ENCODE data around the gene SASH1. TPM values are rescaled to one million over a fixed set of nuclear protein-coding genes. Genes with fewer than 3 reads are reported as not detected.

SASH1 gene
- total and polyA plus RNA-seq, 9 donors, result 31.7 to 67.0 (median 42.5) TPM

- no peak for DNase-seq
- no peak overlapping the region for H3K27ac ChIP-seq (ENCODE audit: low read length)
- H3K4me1 ChIP-seq (ENCODE audit: control insufficient read depth, insufficient read depth, low read length), result no peaks in the 10 kb centered on the region
- no peaks in the 10 kb centered on the region for H3K27me3 ChIP-seq (ENCODE audit: control insufficient read depth, insufficient read depth, low read length)
- H3K9me3 ChIP-seq (replicated peaks; ENCODE audit: control insufficient read depth, low read depth, low read length), result no peaks in the 10 kb centered on the region
- no peak overlapping the region for H3K4me3 ChIP-seq (ENCODE audit: low read length)
- WGBS (ENCODE audit: insufficient coverage), result 75% methylated on average over 1 of the region's 12 CpGs
- H3K36me3 ChIP-seq (ENCODE audit: control insufficient read depth, insufficient read depth, low read length), result no peaks in the 10 kb centered on the region
Measured at GRCh38 chr6:148565930-148566663, 223.5 kb downstream of the SASH1 start.

GRCh38 chr6:148566664-148567350, 224.2 kb downstream of the SASH1 start:
- WGBS (ENCODE audit: insufficient coverage), result 86% methylated on average over 2 of the region's 3 CpGs
- no peak overlapping the region for H3K4me3 ChIP-seq (ENCODE audit: low read length)
- no peaks in the 10 kb centered on the region for H3K27me3 ChIP-seq (ENCODE audit: control insufficient read depth, insufficient read depth, low read length)
- no peaks in the 10 kb centered on the region for H3K36me3 ChIP-seq (ENCODE audit: control insufficient read depth, insufficient read depth, low read length)
- H3K27ac ChIP-seq (ENCODE audit: low read length), result no peak overlapping the region
- DNase-seq, result no peak
- H3K9me3 ChIP-seq (replicated peaks; ENCODE audit: control insufficient read depth, low read depth, low read length), result no peaks in the 10 kb centered on the region
- H3K4me1 ChIP-seq (ENCODE audit: control insufficient read depth, insufficient read depth, low read length), result no peaks in the 10 kb centered on the region

- Histone ChIP-seq H3K4me1 (ENCODE audit: control insufficient read depth, insufficient read depth, low read length) (no peaks in the 10 kb centered on the region), H3K36me3 (ENCODE audit: control insufficient read depth, insufficient read depth, low read length) (no peaks in the 10 kb centered on the region), H3K27ac (ENCODE audit: low read length) (no peak overlapping the region), H3K27me3 (ENCODE audit: control insufficient read depth, insufficient read depth, low read length) (no peaks in the 10 kb centered on the region), H3K9me3 (replicated peaks; ENCODE audit: control insufficient read depth, low read depth, low read length) (no peaks in the 10 kb centered on the region), H3K4me3 (ENCODE audit: low read length) (no peak overlapping the region)
- DNase-seq, result no peak
- WGBS (ENCODE audit: insufficient coverage), result 86% methylated on average over 7 of the region's 7 CpGs
Measured at GRCh38 chr6:148570456-148570855, 227.8 kb downstream of the SASH1 start.

GRCh38 chr6:148572676-148573335, 230.2 kb downstream of the SASH1 start:
- Histone ChIP-seq H3K9me3 (replicated peaks; ENCODE audit: control insufficient read depth, low read depth, low read length) (no peaks in the 10 kb centered on the region), H3K27me3 (ENCODE audit: control insufficient read depth, insufficient read depth, low read length) (no peaks in the 10 kb centered on the region), H3K36me3 (ENCODE audit: control insufficient read depth, insufficient read depth, low read length) (no peaks in the 10 kb centered on the region), H3K4me3 (ENCODE audit: low read length) (no peak overlapping the region), H3K27ac (ENCODE audit: low read length) (no peak overlapping the region), H3K4me1 (ENCODE audit: control insufficient read depth, insufficient read depth, low read length) (no peaks in the 10 kb centered on the region)
- no peak for DNase-seq
- 74% methylated on average over 6 of the region's 9 CpGs for WGBS (ENCODE audit: insufficient coverage)

GRCh38 chr6:148573922-148574321, 231.3 kb downstream of the SASH1 start:
- no CpG with 5 or more reads among the region's 5 CpGs for WGBS (ENCODE audit: insufficient coverage)
- H3K9me3 ChIP-seq (replicated peaks; ENCODE audit: control insufficient read depth, low read depth, low read length), result no peaks in the 10 kb centered on the region
- no peaks in the 10 kb centered on the region for H3K36me3 ChIP-seq (ENCODE audit: control insufficient read depth, insufficient read depth, low read length)
- H3K27me3 ChIP-seq (ENCODE audit: control insufficient read depth, insufficient read depth, low read length), result no peaks in the 10 kb centered on the region
- no peak for DNase-seq
- H3K4me3 ChIP-seq (ENCODE audit: low read length), result no peak overlapping the region
- peaks cover 4% of the 10 kb centered on the region for H3K4me1 ChIP-seq (ENCODE audit: control insufficient read depth, insufficient read depth, low read length)
- H3K27ac ChIP-seq (ENCODE audit: low read length), result no peak overlapping the region

- Histone ChIP-seq H3K27me3 (ENCODE audit: control insufficient read depth, insufficient read depth, low read length) (no peaks in the 10 kb centered on the region), H3K36me3 (ENCODE audit: control insufficient read depth, insufficient read depth, low read length) (no peaks in the 10 kb centered on the region), H3K9me3 (replicated peaks; ENCODE audit: control insufficient read depth, low read depth, low read length) (no peaks in the 10 kb centered on the region), H3K4me3 (ENCODE audit: low read length) (no peak overlapping the region), H3K4me1 (ENCODE audit: control insufficient read depth, insufficient read depth, low read length) (peaks cover 4% of the 10 kb centered on the region), H3K27ac (ENCODE audit: low read length) (no peak overlapping the region)
- WGBS (ENCODE audit: insufficient coverage), result 7% methylated on average over 4 of the region's 7 CpGs
- peak; percentile 92 for DNase-seq
Measured at GRCh38 chr6:148577687-148578488, 235.2 kb downstream of the SASH1 start.

- H3K4me3 ChIP-seq (ENCODE audit: low read length), result no peak overlapping the region
- H3K9me3 ChIP-seq (replicated peaks; ENCODE audit: control insufficient read depth, low read depth, low read length), result no peaks in the 10 kb centered on the region
- no peak for DNase-seq
- WGBS (ENCODE audit: insufficient coverage), result 89% methylated on average over 3 of the region's 5 CpGs
- peaks cover 4% of the 10 kb centered on the region for H3K4me1 ChIP-seq (ENCODE audit: control insufficient read depth, insufficient read depth, low read length)
- H3K27me3 ChIP-seq (ENCODE audit: control insufficient read depth, insufficient read depth, low read length), result no peaks in the 10 kb centered on the region
- H3K27ac ChIP-seq (ENCODE audit: low read length), result no peak overlapping the region
- H3K36me3 ChIP-seq (ENCODE audit: control insufficient read depth, insufficient read depth, low read length), result no peaks in the 10 kb centered on the region
Measured at GRCh38 chr6:148578489-148578814, 235.8 kb downstream of the SASH1 start.

GRCh38 chr6:148578837-148579565, 236.4 kb downstream of the SASH1 start:
- Histone ChIP-seq H3K36me3 (ENCODE audit: control insufficient read depth, insufficient read depth, low read length) (no peaks in the 10 kb centered on the region), H3K27ac (ENCODE audit: low read length) (no peak overlapping the region), H3K27me3 (ENCODE audit: control insufficient read depth, insufficient read depth, low read length) (no peaks in the 10 kb centered on the region), H3K9me3 (replicated peaks; ENCODE audit: control insufficient read depth, low read depth, low read length) (no peaks in the 10 kb centered on the region), H3K4me3 (ENCODE audit: low read length) (no peak overlapping the region), H3K4me1 (ENCODE audit: control insufficient read depth, insufficient read depth, low read length) (peaks cover 4% of the 10 kb centered on the region)
- WGBS (ENCODE audit: insufficient coverage), result 80% methylated on average over 1 of the region's 4 CpGs
- DNase-seq, result no peak

GRCh38 chr6:148580442-148580841, 237.8 kb downstream of the SASH1 start:
- WGBS (ENCODE audit: insufficient coverage), result 73% methylated on average over 2 of the region's 5 CpGs
- Histone ChIP-seq H3K4me3 (ENCODE audit: low read length) (no peak overlapping the region), H3K36me3 (ENCODE audit: control insufficient read depth, insufficient read depth, low read length) (no peaks in the 10 kb centered on the region), H3K4me1 (ENCODE audit: control insufficient read depth, insufficient read depth, low read length) (peaks cover 4% of the 10 kb centered on the region), H3K27ac (ENCODE audit: low read length) (no peak overlapping the region), H3K9me3 (replicated peaks; ENCODE audit: control insufficient read depth, low read depth, low read length) (no peaks in the 10 kb centered on the region), H3K27me3 (ENCODE audit: control insufficient read depth, insufficient read depth, low read length) (no peaks in the 10 kb centered on the region)
- DNase-seq, result no peak
